ENCODE data around the gene CYP21A2.

DNA sequence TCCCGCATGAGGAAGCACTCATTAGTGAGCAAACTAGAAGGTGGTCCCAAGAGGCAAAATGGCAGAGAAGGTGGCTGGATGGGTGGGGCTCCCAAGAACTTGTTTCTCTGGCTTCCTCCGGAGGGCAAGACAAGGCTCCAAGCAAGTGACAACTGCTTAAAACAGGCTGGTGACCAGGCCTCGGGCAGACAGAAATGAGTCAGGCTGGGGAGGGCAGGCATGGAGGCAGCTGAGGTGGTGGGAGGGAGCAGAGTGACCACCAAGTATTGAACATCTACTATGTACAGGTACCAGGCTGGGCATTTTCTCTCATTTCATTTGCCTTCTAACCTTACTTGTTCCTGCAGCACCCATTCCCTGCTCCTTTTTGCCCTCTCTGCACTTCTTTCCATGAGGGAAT lies 37.6 kb downstream of the CYP21A2 start:
- TF ChIP-seq, protein P1, sequence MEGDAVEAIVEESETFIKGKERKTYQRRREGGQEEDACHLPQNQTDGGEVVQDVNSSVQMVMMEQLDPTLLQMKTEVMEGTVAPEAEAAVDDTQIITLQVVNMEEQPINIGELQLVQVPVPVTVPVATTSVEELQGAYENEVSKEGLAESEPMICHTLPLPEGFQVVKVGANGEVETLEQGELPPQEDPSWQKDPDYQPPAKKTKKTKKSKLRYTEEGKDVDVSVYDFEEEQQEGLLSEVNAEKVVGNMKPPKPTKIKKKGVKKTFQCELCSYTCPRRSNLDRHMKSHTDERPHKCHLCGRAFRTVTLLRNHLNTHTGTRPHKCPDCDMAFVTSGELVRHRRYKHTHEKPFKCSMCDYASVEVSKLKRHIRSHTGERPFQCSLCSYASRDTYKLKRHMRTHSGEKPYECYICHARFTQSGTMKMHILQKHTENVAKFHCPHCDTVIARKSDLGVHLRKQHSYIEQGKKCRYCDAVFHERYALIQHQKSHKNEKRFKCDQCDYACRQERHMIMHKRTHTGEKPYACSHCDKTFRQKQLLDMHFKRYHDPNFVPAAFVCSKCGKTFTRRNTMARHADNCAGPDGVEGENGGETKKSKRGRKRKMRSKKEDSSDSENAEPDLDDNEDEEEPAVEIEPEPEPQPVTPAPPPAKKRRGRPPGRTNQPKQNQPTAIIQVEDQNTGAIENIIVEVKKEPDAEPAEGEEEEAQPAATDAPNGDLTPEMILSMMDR (IDR thresholded peaks at IDR 0.05), result no peak
- no peak for TF ChIP-seq POLR2A (IDR thresholded peaks at IDR 0.05)
- TF ChIP-seq POLR2AphosphoS5 (IDR thresholded peaks at IDR 0.05), result no peak

All from prostate gland (tissue), 2 donors.